ENCODE results near the gene CALCOCO1. TPM values are rescaled to one million over a fixed set of nuclear protein-coding genes. Genes with fewer than 3 reads are reported as not detected.

Gene CALCOCO1
- total RNA-seq, 4 donors from 2014 or later = 121 to 219 (median 152) TPM

DNA sequence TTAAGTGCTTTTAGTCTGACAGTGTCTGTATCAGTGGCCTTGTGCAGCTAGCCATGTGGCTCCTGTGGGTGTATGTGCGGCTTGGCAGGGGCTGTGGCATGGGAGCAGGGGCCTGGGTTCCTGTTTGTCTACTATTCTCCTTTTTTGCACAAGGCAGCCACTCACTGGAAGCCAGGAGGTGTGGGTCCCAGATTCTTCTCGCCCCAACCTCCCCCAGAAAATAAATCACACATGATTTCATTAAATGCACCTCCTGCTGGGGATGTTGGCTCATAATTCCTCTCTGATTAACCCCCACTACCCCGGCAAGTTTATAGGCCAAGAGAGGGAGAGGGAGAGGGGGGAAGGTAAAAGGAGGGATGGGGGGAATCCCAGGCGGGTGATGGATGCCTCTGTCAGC is 17.6 kb downstream of the CALCOCO1 start:
- Histone ChIP-seq H3K4me3 (no peak overlapping the region), H3K4me1 (no peaks in the 10 kb centered on the region), H3K27ac (no peak overlapping the region), H3K27me3 (peaks cover 0 to 4% of the 10 kb centered on the region in 2 donors), H3K36me3 (no peaks in the 10 kb centered on the region), H3K9me3 (no peaks in the 10 kb centered on the region)
- intact Hi-C loops (cut with DNase I; ENCODE audit: low total_unique reads) = no loop called here
- no peak for DNase-seq
- TF ChIP-seq, protein P1, sequence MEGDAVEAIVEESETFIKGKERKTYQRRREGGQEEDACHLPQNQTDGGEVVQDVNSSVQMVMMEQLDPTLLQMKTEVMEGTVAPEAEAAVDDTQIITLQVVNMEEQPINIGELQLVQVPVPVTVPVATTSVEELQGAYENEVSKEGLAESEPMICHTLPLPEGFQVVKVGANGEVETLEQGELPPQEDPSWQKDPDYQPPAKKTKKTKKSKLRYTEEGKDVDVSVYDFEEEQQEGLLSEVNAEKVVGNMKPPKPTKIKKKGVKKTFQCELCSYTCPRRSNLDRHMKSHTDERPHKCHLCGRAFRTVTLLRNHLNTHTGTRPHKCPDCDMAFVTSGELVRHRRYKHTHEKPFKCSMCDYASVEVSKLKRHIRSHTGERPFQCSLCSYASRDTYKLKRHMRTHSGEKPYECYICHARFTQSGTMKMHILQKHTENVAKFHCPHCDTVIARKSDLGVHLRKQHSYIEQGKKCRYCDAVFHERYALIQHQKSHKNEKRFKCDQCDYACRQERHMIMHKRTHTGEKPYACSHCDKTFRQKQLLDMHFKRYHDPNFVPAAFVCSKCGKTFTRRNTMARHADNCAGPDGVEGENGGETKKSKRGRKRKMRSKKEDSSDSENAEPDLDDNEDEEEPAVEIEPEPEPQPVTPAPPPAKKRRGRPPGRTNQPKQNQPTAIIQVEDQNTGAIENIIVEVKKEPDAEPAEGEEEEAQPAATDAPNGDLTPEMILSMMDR (IDR thresholded peaks at IDR 0.05) = no peak
- no peak for TF ChIP-seq POLR2A (IDR thresholded peaks at IDR 0.05)

DNA sequence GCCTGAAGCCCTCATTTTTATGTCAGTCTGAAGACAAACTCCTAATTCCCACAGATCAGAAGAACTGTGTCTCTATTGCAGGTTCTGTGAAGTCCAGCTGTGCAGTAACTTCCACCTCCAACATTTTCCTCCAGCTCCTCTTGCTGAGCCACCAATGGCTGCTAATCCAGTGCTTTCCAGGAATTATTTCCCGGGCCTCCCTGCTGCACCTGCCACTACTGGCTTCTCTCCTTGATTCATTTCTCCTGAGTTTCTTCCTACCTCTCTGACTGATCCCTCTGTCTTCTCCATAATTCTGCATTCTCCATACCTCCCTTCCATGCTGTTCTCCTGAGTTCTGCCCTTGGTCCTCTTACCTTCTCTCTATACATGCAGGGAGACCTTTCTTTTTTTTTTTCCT is 21.2 kb downstream of the CALCOCO1 start:
- Histone ChIP-seq H3K27me3 (peaks cover 0 to 18% of the 10 kb centered on the region in 2 donors), H3K4me3 (no peak overlapping the region), H3K36me3 (no peaks in the 10 kb centered on the region), H3K4me1 (no peaks in the 10 kb centered on the region), H3K9me3 (no peaks in the 10 kb centered on the region), H3K27ac (no peak overlapping the region)
- DNase-seq = no peak
- intact Hi-C loops (cut with DNase I; ENCODE audit: low total_unique reads) = no loop called here
- TF ChIP-seq, protein P1 (IDR thresholded peaks at IDR 0.05) = no peak
- no peak for TF ChIP-seq POLR2A (IDR thresholded peaks at IDR 0.05)

- DNase-seq = no peak
Measured at GRCh38 chr12:53703756-53704155, 23.5 kb downstream of the CALCOCO1 start.

GRCh38 chr12:53701518-53702264 is 25.6 kb downstream of the CALCOCO1 start:
- DNase-seq = peak; percentile 71 to 83
- no peaks in the 10 kb centered on the region for H3K9me3 ChIP-seq
- no peaks in the 10 kb centered on the region for H3K36me3 ChIP-seq
- H3K4me3 ChIP-seq = no peak overlapping the region
- H3K4me1 ChIP-seq = no peaks in the 10 kb centered on the region
- no peak overlapping the region for H3K27ac ChIP-seq
- TF ChIP-seq POLR2A (IDR thresholded peaks at IDR 0.05) = no peak
- TF ChIP-seq, protein P1 (IDR thresholded peaks at IDR 0.05) = peak; percentile 83 to 93 (median 90)
- intact Hi-C loops (cut with DNase I; ENCODE audit: low total_unique reads) = loop anchor here (5.0 kb wide), 1 partner anchor 41 kb away; no protein-coding TSS in a partner anchor
- H3K27me3 ChIP-seq = peaks cover 0 to 18% of the 10 kb centered on the region in 2 donors

More at GRCh38 chr12:53703756-53704155, 23.5 kb downstream of the CALCOCO1 start:
- intact Hi-C loops (cut with DNase I; ENCODE audit: low total_unique reads) = loop anchor here (5.0 kb wide), 1 partner anchor 39 kb away; no protein-coding TSS in a partner anchor
- peaks cover 0 to 18% of the 10 kb centered on the region in 2 donors for H3K27me3 ChIP-seq
- H3K4me3 ChIP-seq = no peak overlapping the region
- no peak overlapping the region for H3K27ac ChIP-seq
- H3K9me3 ChIP-seq = no peaks in the 10 kb centered on the region
- TF ChIP-seq, protein P1 (IDR thresholded peaks at IDR 0.05) = no peak
- TF ChIP-seq POLR2A (IDR thresholded peaks at IDR 0.05) = no peak
- H3K4me1 ChIP-seq = no peaks in the 10 kb centered on the region
- no peaks in the 10 kb centered on the region for H3K36me3 ChIP-seq

DNA sequence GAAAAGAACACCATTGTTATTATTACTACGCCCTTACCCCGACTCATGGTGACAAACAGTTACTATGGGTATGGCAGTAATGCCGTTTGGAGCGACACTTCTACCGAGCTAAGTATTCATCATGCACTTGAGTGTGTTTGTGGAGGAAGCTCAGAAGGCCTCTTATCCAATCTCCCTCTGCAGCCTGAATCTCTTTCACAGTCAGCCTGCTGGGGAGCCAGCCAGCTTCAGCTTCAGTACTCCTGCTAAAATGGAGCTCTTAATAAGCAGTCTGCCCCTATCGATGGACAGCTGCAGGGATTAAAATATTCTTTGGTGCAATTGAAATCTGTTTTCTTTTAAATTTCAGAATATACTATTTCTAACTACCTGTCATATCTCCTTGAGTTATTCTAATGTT is 26.7 kb downstream of the CALCOCO1 start:
- no peak for DNase-seq
- Histone ChIP-seq H3K27ac (no peak overlapping the region), H3K9me3 (no peaks in the 10 kb centered on the region), H3K36me3 (no peaks in the 10 kb centered on the region), H3K27me3 (peaks cover 0 to 27% of the 10 kb centered on the region in 2 donors), H3K4me3 (no peak overlapping the region), H3K4me1 (no peaks in the 10 kb centered on the region)
- TF ChIP-seq POLR2A (IDR thresholded peaks at IDR 0.05) = no peak
- TF ChIP-seq, protein P1 (IDR thresholded peaks at IDR 0.05) = no peak
- intact Hi-C loops (cut with DNase I; ENCODE audit: low total_unique reads) = loop anchor here (5.0 kb wide), 1 partner anchor 42 kb away; no protein-coding TSS in a partner anchor

Data from uterus (tissue), 4 donors.